GM21786 (cell line): Measurements from ENCODE around the gene FTSJ3.

Experiments
- ATAC-seq: cut with Tn5 transposase; IDR thresholded peaks from one replicate; pipeline ENCODE4 v1.9.1; 2021; ENCODE audit not compliant: unreplicated experiment

FTSJ3 gene

GRCh38 chr17:63792055-63792729 is 35.3 kb downstream of the FTSJ3 start:
- ATAC-seq: no peak

- ATAC-seq: no peak
Measured at GRCh38 chr17:63790057-63790456, 37.4 kb downstream of the FTSJ3 start.

- ATAC-seq: no peak
Measured at GRCh38 chr17:63786971-63787711, 40.3 kb downstream of the FTSJ3 start.

GRCh38 chr17:63786117-63786516 is 41.3 kb downstream of the FTSJ3 start:
- no peak for ATAC-seq

- ATAC-seq: no peak
Measured at GRCh38 chr17:63785556-63785955, 41.9 kb downstream of the FTSJ3 start.

GRCh38 chr17:63783522-63783921 is 43.9 kb downstream of the FTSJ3 start:
- ATAC-seq: no peak

GRCh38 chr17:63780928-63781327 is 46.5 kb downstream of the FTSJ3 start:
- ATAC-seq: no peak

- ATAC-seq: no peak
Measured at GRCh38 chr17:63780507-63780906, 47.0 kb downstream of the FTSJ3 start.

GRCh38 chr17:63775420-63775819 is 52.0 kb downstream of the FTSJ3 start:
- no peak for ATAC-seq

- ATAC-seq: no peak
Measured at GRCh38 chr17:63774969-63775265, 52.5 kb downstream of the FTSJ3 start.

GRCh38 chr17:63774141-63774968 is 53.1 kb downstream of the FTSJ3 start, which contains the start of gene DDX42:
TSS of gene DDX42 (plus strand) at chr17:63774170. CDS start at chr17:63787050, 12,880 bp downstream.
- ATAC-seq: peak; percentile 0

GRCh38 chr17:63773272-63774140 is 54.0 kb downstream of the FTSJ3 start, which contains the start of gene CCDC47:
TSS of gene CCDC47 (minus strand) at chr17:63773597. CDS start at chr17:63766175, 7,422 bp downstream.
- ATAC-seq: peak; percentile 86

- no peak for ATAC-seq
Measured at GRCh38 chr17:63772801-63773271, 54.6 kb downstream of the FTSJ3 start.
